Measurements from ENCODE around the gene NEK4.

NEK4 gene

DNA sequence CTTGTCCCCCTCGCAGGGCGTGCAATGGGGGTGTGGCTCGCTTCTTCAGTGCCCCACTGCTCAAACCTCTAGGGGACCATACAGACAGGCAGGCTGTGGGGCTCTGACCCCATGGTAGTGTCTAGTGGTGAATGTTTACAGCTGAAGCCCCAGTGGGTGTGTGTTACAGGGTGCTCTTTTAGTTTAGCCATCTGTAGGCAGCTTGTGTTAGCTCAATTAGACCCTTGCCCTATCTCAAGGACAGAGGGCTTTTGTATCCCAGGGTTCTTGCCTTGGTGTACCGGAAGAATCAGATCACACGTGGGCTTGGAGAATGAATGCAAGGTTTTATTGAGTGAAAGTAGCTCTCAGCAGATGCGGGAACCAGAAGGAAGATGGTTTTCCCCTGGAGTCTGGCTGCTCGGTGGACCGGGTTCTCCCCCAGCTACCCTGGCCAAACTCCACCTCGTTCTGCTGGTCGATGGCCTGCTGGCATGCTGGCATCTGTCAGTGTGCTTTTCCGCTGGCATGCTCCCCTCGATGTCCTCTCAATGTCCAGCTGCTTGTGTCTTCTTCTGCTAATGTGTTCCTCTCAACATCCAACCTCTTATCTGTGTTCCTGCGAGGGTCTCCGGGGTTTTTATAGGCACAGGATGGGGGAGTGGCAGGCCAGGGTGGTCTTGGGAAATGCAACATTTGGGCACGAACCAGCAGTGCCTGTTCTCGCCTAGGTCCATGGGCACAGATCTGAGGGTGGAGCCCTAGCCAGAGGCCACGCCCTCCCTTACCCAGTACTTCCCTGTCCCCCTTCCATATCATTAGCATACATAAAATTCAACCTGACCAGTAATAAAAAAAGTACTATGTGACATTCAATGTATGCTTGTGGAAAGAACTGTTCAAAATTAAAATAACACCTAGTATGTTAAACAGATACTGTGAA is 58.2 kb downstream of the NEK4 start:
- TF ChIP-seq, protein P1, sequence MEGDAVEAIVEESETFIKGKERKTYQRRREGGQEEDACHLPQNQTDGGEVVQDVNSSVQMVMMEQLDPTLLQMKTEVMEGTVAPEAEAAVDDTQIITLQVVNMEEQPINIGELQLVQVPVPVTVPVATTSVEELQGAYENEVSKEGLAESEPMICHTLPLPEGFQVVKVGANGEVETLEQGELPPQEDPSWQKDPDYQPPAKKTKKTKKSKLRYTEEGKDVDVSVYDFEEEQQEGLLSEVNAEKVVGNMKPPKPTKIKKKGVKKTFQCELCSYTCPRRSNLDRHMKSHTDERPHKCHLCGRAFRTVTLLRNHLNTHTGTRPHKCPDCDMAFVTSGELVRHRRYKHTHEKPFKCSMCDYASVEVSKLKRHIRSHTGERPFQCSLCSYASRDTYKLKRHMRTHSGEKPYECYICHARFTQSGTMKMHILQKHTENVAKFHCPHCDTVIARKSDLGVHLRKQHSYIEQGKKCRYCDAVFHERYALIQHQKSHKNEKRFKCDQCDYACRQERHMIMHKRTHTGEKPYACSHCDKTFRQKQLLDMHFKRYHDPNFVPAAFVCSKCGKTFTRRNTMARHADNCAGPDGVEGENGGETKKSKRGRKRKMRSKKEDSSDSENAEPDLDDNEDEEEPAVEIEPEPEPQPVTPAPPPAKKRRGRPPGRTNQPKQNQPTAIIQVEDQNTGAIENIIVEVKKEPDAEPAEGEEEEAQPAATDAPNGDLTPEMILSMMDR (IDR thresholded peaks at IDR 0.05; ENCODE audit: low read depth, low read length), result no peak
- no peak for DNase-seq (ENCODE audit: extremely low read depth, low read depth)

DNA sequence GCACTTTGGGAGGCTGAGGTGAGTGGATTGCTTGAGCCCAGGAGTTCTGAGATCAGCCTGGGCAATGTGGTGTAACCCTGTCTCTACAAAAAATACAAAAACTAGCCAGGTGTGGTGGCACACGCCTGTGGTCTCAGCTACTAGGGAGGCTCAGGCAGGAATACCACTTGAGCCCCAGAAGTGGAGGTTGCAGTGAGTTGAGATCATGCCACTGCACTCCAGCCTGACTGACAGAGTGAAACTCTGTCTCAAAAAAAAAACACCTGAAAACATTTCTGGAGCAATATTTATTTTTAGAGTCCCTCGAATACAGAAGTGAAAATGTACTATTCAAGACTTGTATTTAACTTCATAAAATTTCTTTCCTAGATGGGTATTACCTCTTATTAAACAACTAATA is 60.2 kb downstream of the NEK4 start:
- TF ChIP-seq, protein P1 (IDR thresholded peaks at IDR 0.05; ENCODE audit: low read depth, low read length), result no peak
- no peak for DNase-seq (ENCODE audit: extremely low read depth, low read depth)

DNA sequence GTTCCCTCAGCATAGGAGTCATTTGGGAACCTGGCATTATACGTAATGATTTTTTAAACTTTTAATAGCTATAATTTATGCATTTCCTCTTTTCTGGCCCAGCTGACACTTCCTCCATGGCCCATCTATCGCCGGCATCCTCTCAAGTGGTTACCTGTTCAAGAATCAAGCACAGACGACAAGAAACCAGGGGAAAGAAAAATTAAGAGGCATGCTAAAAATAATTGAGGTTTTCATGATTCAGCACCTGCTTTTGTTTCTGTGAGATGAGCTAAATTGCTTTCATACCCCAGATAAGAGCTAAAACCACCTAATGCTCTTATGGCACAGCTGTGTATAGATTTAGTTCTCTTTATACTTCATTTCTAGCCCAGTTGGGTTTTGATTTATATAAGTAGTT is 63.2 kb downstream of the NEK4 start:
- no peak for DNase-seq (ENCODE audit: extremely low read depth, low read depth)
- TF ChIP-seq, protein P1 (IDR thresholded peaks at IDR 0.05; ENCODE audit: low read depth, low read length), result no peak

DNA sequence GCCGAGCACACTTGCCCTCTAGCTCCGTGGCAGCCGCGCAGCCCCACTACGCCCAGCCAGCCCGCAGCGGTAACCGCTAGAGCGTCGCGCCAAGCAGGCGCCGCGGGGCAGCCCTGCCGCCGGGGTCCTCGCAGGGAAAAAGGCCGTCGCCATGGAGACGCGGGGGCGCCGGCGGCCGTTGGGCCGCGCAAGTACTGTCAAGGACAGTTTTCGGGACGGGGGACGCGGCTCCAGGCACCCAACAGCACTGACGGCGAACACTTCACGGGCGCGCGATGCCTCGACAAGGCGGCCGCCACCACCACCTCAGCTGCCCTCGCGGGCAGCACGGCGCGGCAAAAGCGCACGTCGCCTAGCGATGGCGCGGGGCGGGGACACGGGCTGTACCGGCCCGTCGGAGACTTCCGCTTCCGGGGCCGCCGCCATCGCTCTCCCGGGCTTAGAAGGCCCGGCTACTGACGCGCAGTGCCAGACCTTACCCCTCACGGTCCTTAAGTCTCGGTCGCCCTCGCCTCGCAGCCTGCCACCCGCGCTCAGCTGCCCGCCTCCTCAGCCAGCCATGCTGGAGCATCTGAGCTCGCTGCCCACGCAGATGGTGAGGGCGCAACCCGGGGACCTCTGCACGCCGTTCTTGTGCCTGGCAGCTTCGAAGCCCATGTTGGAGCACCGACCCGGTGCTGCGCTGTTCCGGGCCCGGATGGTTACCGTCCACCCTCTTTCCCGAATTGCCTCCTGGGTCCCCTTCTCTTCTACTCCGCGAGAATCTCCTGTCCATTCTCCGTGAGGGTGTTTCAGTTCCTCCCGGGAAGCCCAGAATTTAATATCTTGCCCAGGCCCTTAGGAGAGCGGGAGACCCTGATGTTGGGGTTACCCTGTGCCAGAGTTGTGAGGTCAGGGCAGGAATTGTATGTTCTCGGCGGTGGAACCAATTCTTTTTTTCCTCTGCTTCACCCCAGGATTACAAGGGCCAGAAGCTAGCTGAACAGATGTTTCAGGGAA is 64.8 kb downstream of the NEK4 start, which contains the start of the genes GLT8D1 and SPCS1:
GLT8D1 (minus strand) TSS at position 104 of the 999 bp plus-strand sequence. CDS start 5,331 bp downstream, outside the sequence.
SPCS1 (plus strand) TSS at position 419 of the 999 bp plus-strand sequence; CDS start at position 560, 141 bp downstream.
- peak; percentile 49 for DNase-seq (ENCODE audit: extremely low read depth, low read depth)
- TF ChIP-seq, protein P1 (IDR thresholded peaks at IDR 0.05; ENCODE audit: low read depth, low read length), result no peak

DNA sequence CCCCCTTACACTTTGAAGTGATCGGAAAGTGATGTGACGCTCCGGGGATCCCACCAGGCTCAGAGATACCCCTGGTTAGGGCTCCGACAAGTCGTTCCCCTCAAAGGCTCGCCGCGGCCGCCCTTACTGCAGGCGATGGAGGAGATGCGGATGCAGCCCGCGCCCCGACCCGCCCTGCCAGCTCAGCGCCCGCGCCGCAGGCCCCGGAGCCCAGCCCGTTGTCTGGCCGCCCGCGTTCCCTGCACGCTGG is 65.4 kb downstream of the NEK4 start:
- TF ChIP-seq, protein P1 (IDR thresholded peaks at IDR 0.05; ENCODE audit: low read depth, low read length), result no peak
- DNase-seq (ENCODE audit: extremely low read depth, low read depth), result no peak

DNA sequence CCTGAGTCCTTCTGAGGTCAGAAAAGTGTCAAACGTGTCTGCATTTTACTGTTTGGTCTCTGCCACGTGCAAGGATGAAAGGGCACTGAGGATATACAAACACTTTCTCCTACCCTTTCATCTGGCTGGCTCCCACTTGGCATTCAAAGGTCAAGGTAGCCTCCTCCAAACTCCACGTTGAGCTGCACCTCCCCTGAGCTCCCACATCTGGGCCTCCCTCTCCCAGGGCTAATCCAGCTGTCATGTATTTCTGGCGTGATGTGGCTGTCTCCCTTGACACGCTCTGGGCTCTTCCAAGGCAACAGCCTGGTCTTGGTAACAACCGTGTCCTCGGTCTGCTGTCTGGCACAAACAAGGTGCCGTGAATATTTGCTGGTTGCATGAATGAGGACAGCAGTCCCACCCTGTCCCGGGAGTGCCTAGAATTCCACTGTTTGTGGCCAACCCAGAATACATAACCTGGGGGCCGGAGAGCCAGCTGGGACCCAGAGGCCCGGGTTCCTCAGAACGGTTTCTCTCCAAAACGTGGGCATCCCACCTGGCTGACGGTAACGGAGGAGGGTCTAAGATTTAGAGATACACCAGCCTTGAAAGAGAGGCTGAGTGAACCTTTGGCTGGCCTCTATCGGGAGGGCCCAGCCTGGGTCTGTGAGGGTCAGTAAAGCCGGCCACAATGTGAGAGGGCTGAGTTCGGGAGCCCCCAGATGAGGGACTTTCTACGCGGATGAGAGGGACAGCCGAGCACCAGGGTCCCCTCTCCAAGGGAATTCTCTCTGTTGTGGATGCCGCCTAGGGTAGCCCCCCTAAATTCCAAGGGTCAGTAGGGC is 65.9 kb downstream of the NEK4 start:
- TF ChIP-seq, protein P1 (IDR thresholded peaks at IDR 0.05; ENCODE audit: low read depth, low read length), result no peak
- DNase-seq (ENCODE audit: extremely low read depth, low read depth), result no peak

Data from AG09319 (cell line).